HG02623 (cell line): ENCODE data around the gene B4GALNT3.

Experiments
- ATAC-seq: cut with Tn5 transposase; IDR thresholded peaks from one replicate; pipeline ENCODE4 v1.9.1; 2021; ENCODE audit warnings: moderate library complexity; ENCODE audit not compliant: unreplicated experiment

B4GALNT3 gene

DNA sequence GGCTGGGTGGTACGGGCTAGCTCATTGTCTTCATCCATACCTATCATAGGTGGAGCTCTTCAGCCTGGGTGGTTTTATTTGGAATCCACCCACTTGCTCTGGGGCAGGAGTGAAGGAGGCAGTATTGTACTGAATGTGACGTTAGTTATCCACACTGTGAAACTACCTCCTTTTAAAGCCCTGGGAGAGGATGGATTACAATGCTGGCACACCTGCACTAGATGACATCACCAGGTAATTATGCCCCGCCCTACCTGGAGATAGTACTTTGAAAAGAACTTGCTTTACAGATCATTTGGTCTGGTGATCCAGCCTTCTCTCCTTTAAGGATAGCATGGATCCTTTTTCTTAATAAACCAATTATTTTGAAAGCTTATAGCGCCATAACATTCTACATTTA, 78.0 kb downstream of the B4GALNT3 start:
- no peak for ATAC-seq

DNA sequence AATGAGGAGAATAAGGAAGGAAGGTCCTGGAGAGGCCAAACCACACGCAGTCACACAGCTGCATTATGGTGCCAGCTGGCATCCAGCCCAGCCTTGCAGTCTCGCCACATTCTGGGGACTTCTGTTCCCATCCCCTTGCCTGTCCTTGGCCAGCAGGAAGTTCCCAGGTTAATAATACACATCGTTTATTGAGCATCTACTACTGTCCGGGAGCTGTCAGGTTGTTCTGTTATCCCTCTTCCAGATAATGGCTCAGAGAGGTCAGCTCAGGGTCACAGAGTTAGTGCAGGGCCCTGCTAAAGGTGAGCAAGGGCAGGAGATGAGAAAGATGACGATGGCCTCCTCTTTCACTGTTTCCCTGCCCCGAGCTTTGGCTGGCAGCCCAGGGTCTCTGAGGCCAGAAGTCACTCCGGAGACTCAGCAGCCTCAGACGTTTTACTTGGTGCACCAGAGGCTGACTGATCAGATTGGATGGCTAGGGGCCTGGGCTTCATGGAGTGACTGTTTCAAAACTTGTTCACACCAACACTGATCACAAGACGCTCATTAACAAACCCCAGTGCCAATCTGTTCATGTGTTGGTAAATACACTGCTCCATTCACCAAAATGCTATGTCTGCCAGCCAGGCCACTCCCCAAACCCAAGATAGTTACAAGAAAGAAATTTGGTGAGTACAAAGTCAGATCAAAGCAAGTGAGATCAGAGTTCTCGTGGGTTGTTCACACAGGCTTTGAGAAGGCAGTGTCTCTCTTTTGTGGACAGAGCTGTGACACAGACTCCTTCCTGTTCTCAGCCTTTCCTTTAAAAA, 79.2 kb downstream of the B4GALNT3 start:
- no peak for ATAC-seq

DNA sequence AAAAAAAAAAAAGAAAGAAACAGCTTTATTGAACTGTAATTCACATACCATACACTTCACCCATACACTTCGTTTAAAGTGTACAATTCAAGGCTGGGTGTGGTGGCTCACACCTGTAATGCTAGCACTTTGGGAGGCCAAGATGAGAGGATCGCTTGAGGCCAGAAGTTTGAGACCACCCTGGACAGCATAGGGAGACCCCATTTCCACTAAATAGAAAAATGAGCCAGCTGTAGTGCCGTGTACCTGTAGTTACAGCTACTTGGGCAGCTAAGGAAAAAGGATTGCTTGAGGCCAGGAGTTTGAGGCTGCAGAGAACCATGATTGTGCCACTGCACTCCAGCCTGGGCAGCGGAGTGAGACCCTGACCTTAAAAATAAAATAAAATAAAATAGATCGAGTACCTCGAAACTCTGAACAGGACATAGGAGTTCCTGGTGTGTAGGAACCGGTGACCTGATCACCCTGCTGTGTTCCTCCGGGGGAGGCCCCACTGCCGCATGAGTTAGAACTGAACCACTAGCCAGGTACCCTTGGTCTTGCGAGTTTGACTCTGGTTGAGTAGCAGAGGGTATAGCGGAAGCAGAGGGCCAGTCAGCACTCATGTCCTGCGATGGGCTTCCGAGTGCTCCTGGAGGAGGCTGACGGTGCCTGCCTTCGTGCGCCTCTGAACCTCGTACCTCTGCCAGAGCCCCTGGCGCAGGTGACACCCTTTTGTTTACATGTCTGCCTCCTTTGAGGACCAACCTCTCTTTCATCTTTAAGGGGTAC, 80.0 kb downstream of the B4GALNT3 start:
- no peak for ATAC-seq

DNA sequence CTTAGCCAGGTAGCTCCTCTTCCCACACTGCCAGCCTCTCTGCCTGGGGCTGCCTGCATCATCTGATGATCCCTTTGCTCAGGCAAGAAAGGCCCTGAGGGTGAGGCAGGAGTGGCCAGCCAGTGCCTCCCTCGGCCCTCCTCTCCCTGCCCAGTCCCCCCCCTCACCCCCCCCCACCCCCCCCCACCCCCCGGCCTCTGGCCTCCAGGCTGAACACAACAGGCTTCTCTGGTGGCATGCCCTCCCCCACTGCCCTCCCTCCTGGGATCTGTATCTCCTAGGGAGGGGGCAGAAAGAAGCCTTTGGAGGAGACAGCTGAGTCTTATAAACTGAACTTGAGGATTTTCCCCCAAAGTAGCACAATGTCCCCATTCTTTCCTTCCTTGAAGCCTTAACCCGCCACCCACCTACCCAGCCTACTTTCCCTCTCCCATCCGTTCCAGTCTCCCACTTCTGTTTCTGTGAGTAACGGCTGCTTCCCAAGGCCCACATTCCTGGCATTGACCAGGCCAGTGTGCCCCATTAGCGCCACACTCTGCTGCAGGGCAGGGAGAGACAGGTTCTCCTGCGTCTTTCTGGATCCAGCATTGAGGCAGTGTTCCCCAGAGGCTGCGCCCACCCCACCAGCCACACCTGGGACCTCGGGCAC, 82.1 kb downstream of the B4GALNT3 start:
- ATAC-seq = no peak

- no peak for ATAC-seq
Observed at GRCh38 chr12:542395-543113, 82.8 kb downstream of the B4GALNT3 start.

DNA sequence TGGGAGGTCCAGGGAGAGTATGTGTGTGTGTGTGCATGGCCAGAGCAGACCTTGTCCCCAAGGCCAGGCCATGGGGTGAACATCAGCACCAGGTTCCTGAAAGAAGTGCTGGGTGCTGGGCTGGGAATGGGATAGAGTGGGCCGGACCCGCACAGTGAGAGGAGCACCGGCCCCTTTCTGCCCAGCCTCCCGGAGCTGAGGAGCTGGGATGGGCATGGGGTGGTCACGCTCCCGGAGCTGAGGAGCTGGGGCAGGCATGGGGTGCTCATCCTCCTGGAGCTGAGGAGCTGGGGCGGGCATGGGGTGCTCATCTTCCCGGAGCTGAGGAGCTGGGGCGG, 83.3 kb downstream of the B4GALNT3 start:
- no peak for ATAC-seq

GRCh38 chr12:544142-544541, 84.4 kb downstream of the B4GALNT3 start:
- no peak for ATAC-seq

DNA sequence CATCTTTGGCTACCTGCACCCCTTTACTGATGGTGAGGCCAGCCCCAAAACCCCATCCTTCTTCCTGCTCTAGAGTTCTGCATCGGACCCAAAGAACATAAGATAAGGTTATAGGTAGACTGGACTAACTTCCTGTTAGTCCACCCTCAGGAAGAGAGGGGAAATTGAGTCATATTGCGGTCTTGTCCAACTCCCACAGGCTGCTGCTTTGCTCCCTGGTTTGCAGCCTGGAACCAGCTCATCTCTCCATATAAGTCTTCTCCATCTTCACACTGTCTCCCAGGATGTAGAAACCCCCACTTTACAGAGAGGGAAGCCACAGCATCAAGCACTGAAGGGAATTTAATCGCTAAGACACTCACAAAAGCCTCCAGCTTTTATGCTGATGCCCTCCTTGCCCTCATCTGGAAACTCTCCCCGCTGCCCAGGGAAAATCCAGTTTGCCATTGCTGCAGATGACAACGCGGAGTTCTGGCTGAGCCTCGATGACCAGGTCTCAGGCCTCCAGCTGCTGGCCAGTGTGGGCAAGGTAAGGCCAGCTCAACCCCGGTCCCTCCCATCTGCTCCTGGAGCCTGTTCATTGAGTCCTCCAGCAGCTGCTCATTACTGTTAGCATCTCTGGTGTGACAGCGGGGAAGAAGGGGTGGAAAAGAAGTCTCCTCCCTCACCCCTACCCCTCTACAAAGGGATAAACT, 85.3 kb downstream of the B4GALNT3 start:
- no peak for ATAC-seq

- no peak for ATAC-seq
Observed at GRCh38 chr12:545835-546234, 86.1 kb downstream of the B4GALNT3 start.

DNA sequence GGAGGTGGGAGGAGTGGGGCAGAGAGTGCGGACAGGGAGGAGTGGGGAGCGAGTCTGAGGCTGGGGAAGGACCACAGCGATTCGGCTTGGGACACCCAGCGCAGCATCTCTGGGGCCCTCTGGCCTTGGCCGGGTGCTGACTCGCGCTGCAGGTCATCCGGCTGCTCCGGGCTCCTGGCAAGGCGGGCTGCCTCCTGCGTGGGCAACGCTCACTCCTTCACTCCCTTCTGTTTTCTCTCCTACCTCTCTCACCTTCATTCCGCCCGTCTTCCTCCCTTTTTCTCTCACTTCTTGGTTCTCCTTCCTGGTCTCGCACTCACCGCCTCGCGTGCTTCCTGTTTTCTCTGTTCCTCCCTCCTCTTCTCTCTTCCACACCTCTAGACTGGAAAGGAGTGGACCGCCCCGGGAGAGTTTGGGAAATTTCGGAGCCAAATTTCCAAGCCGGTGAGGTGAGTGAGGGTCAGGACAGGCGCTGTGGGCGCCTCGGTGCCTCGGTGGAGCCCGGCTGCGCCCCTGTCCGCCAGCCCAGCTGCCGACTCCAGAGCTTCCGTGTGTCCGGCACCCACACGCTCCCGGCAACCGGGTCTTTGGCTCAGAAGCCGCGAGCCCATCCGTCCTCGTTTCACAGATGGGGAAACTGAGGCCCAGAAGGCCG, 86.7 kb downstream of the B4GALNT3 start:
- no peak for ATAC-seq

DNA sequence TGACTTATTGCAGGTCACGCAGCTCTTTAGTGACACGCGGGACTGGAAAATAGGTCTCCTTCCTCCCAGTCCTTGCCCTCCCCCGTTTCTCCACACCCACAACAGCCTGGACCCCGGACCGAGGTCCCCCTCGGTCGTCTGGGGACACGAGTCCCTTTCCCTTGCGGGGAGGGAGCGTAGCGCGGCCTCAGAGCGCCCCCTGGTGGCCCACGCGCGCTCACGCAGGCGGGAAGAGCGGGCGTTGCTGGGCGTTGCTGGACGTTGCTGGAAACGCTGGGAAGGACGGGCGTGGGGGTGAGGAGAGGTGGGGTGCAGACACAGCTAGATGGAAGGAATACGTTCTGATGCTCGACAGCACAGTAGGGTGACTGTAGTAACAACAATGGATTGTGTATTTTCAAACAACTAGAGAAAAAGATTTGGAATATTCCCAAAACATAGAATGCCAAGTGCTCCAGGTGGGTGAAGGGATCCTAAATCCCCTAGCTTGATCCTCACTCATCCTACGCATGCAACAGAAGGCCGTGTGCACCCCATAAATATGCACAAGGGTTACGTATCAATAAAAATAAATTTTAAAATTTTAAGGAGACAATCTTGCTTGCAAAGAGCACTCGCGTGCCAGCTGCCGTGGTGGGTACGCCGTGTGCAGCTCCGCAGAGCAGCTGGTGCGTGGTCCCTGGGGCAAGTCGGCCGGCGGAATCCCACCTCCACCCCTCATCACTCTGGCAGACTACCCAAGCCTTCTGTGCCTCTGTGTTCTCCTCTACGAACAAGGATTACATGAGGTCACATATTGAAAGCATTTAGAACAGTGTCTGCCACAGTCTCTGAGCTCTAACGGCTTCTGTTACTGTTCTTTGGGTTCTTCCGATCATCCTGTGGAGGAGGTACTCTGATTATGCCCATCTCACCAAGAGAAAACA, 87.4 kb downstream of the B4GALNT3 start:
- ATAC-seq = no peak

DNA sequence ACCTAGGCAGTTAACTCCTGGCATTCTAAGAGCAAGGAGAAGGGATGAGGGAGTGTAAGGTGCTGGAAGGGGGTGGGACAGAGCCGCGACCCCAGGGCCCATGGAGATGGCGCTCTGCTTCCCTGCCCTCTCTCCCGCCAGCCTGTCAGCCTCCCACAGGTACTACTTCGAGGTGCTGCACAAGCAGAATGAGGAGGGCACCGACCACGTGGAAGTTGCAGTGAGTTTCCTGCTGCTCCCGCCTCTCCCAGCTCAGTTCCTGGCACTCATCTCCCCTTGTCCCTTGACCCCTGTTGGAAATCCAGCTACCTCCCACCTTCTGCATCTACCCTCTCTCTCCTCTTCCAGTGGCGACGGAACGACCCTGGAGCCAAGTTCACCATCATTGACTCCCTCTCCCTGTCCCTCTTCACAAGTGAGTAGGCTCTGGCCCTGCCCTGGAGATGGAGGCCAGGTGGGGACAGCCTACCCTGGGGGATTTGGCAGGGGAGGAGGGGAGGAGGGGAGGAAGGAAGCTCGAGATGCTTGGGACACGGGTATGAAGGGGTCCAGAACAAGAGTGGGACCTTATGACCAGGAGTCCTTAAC, 88.2 kb downstream of the B4GALNT3 start:
- no peak for ATAC-seq

GRCh38 chr12:549476-550082, 89.8 kb downstream of the B4GALNT3 start:
- no peak for ATAC-seq

GRCh38 chr12:550473-551260, 90.9 kb downstream of the B4GALNT3 start:
- ATAC-seq = no peak

DNA sequence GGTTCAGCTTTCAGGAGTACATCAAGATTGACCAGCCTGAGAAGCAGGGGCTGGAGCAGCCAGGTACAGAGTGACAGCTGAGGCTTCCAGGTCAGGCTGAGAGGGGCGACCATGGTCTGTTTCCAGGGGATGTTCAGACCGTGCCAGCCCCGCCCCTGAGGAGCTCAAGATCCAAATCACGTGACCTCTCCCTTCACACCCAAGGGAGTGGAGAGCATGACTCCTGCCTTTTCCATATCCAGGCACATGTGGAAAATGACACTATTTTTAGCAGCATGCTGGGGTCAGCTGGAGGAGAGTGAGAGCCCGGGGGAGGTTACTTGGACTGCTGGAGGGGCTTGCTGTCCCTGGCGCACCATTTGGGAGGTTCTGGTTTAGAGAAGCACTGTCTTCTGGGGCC, 92.7 kb downstream of the B4GALNT3 start:
- no peak for ATAC-seq

DNA sequence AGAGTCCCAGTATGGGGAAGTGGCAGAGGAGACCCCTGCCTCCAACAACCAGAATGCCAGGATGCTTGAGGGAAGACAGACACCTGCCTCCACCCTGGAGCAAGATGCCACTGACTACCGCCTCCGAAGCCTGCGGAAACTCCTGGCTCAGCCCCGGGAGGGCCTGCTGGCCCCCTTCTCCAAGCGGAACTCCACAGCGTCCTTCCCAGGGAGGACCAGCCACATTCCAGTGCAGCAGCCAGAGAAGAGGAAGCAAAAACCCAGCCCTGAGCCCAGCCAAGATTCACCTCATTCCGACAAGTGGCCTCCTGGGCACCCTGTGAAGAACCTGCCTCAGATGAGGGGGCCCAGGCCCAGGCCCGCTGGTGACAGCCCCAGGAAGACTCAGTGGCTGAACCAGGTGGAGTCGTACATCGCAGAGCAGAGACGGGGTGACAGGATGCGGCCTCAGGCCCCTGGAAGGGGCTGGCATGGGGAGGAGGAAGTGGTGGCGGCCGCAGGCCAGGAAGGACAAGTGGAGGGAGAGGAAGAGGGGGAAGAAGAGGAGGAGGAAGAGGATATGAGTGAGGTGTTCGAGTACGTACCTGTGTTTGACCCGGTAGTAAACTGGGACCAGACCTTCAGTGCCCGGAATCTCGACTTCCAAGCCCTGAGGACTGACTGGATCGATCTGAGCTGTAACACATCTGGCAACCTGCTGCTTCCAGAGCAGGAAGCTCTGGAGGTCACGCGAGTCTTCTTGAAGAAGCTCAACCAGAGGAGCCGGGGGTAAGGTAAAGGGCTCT, 93.7 kb downstream of the B4GALNT3 start:
- no peak for ATAC-seq

DNA sequence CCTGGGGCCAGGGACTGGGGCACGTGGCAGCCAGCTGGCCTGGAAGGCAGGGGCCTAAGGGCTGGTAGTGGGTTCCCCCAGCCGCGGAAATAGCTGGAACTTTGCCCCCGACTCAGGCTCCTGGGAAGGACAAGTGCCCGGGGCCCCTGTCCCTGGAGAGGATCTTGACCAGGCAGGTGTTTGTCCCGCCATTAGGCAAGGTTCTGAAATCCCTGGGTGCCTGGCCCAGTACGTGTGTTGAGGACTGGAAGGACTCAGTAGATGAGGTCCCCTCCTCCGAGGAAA, 94.2 kb downstream of the B4GALNT3 start:
- no peak for ATAC-seq
